T-helper 1 cell (primary cell): Measurements from ENCODE around the gene SLC35E1.

Source experiments
- DNase-seq, 5 donors: peaks; one replicate each; pipeline ENCODE4 v3.0.0-alpha.2; 2012 to 2020

Gene SLC35E1

DNA sequence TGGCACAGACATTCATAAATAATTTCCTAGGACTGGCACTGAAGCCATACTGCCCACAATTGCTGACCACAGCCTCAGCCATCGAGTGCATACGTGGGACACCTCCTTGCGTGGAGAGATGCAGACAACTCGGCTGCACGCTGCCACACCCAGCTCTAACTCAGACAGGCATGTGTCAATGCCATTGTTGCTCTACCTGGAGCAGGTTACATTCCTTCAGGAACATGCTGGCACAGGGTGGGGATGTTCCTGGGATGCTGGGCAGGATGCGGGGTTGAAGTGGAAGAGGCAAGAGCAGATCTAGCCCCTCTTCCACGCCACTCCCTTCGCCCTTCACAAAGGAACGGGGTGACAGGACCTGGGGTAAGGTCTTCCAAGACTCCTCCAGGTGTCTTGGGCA is 24.2 kb upstream of the SLC35E1 start:
- no peak for DNase-seq

DNA sequence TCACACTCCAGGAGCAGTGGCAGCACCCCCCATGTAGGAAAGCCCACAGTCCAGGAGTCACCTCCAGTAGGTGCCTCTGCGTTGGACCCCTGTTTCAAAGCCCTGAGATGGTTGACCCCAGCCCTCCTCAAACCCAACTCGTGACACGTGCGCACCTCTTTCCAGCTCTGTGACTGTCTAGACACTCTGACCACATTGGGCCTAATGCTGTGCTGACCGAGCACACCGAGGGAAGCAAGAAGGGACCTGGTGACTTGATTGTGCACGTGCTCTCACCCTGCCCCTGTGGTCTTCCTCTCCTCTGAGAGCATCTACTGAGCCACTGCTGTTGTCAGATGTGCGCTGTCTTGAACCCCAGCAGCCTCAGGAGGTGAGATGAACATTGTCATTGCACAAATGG is 22.9 kb upstream of the SLC35E1 start:
- DNase-seq = no peak

DNA sequence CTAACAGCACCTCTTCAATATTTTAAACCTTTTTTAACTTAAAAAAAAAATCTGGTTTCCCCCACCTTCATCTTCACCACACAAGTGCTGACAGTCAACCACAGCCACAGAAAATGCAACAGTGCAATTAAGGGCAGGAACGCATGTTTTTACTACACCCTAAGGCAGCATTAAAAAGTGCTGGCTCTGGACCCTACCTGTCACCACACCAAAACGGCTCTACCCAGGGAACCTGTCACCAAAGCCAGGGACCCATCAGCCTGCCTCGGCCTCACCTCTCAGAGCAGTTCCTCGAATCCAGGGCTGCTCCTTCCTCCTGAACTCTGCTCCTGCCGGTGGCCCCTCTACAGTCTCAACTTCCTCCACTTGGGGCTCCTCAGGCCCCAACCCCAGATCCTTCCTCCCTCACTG is 22.5 kb upstream of the SLC35E1 start:
- peak in 2 of 5 donors; percentile 33 to 57 for DNase-seq

- peak in 4 of 5 donors; percentile 29 to 76 (median 37) for DNase-seq
Measured at GRCh38 chr19:16594131-16594586, 21.9 kb upstream of the SLC35E1 start.

DNA sequence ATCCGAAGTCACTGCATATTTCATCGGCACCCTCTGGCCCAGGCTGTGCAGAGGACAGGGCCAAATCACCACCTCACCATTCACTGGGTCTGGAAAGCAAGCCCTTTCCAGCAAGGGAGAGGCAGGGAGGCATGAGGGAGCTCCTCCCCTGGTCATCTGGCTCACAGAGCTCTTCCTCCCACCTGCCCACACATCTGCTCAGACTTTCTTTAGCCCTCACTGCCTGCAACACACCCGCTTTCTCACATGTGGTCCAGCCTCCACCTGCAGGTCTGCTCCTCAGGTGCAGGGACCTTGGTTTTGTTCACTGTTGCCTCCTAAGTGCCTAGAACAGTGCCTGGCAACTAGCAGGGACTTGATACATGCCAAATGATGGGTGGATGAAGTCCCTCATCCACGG is 21.0 kb upstream of the SLC35E1 start:
- no peak for DNase-seq

DNA sequence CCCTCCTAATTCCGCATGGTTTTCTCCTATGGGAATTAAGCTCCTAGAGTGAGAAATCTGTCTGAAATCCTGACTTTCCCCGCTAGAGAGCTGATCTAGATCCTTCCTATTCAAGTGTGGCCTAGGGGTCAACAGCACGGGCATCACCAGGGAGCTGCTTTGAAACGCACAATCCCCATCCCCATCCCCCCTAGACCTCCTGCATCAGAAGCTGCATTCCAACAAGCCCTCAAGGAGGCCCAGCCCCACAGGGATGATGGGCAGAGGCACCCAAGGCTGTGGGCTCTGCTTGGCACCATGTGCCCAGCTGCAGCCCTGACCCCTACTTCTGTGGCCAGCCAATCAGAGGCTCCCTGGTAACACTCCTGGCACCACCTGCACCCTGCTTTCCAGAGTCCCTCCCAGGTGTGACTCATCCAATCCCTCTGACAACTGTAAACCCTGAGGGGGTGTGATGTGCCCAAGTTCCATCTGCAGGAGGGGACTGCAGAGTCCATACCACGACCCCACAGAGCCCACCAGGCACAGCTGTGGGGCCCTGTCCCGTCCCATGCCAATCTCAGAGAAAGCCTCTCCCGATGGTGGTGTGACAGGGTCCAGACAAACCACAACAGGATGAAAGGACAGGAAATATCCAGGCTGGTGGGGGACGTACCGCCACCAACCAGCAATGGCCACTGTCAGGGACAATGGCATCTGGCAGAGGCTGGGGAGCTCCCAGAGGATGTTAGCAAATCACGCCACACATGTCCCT is 19.8 kb upstream of the SLC35E1 start:
- DNase-seq = no peak

- DNase-seq = no peak
Measured at GRCh38 chr19:16590876-16591802, 18.9 kb upstream of the SLC35E1 start.

GRCh38 chr19:16589917-16590316 is 17.7 kb upstream of the SLC35E1 start:
- no peak for DNase-seq

DNA sequence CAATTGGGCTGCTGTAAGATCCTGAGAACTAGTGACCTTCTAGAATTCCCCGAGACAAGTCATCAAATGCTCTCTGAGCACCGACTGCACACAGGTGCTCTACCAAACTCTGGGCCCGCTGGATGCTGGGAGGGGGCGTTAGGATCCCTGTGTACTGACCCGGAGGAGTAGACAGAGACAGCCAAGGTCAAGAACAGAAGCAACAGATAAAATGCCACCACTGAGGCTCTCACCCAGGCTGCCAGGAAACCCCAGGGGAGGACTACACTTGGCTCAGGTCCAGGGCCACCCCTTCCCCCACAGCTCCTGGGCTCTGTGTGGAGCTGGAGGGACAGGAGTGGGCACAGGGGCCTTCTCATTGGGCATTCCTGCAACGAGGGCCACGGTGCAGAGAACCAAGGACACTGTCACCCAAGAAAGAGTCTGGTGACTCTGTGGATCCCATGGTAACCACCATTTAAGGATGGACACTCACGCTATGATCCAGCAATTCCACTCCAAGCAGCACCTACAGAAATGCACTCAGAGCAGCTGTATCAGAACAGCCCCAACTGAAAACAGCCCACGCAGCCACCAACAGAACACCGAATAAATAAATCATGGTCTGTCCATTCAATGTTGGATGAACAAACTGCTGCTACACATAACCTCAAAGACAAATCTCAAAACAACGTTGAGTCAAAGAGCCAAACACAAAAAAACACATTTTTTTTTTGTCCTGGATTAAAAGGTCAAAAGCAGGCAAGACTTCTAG is 16.8 kb upstream of the SLC35E1 start:
- no peak for DNase-seq

DNA sequence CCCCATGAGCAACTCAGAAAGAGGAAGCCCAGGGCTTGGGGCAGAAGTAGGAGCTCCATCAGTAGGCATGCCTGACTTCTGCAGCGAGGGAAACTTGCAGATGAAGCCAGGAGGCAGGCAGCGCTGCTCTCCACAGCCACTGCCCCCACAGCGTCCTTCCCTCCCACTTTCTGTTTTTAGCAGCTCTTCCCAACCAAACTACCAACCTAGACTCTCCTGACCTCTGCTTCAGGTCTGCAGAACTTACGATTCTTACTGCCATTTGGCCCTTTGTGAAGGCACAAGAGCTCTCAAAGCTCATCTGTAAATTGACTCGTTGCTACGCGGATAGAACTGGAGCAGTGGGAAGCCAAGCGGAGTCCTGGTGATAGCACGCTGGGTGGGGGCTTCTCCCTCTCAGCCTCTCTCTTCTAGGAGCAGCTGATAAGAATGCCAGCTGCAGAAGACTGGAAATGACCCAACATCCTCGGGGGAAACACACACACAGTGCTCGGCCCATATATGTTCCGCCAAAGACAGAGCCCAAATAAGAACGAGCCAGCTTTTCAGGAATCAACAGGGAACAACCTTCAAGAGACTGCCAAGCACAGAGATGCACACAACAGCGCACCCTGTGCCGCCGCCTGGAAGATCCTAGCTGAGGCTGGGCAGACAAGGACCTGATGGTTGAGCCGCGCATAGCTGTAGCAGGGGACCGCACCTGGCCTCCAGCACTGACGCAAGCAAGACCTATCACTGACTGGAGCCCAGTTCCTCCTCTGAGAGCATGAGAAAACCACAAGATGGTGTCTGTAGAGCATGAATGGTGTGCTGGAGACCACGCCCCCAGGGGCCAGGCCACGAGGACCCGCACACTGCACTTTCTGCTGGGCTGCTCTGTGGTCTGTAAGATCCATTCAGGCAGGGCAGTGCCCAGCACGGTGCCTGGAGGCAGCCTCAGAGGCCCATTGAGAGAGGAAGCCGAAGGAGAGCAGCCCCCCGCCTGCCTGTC is 15.9 kb upstream of the SLC35E1 start:
- DNase-seq = peak in 4 of 5 donors; percentile 55 to 84 (median 61)

GRCh38 chr19:16586991-16587832 is 15.0 kb upstream of the SLC35E1 start:
- peak in 4 of 5 donors; percentile 44 to 70 (median 56) for DNase-seq

DNA sequence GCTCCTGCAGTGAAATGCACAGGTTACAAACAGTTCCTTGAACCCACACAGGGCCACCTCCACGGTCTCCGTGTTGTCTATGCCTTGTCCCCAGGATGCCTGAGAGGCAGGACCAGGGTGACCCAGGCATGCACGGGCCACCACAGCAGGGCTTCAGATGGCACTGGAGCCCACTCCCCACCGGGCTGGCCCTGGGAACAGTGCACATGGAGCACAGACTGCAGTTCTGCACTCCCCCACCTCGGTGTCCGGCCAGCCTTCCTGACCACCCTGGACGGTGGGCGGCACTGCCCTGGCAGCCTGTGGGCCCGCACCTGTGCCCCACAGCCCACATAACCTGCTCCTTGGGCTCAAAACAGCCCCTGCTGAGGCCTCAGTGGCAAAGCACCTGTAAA is 14.3 kb upstream of the SLC35E1 start:
- DNase-seq = no peak

GRCh38 chr19:16585808-16586476 is 13.7 kb upstream of the SLC35E1 start:
- peak in 1 of 5 donors; percentile 52 for DNase-seq

DNA sequence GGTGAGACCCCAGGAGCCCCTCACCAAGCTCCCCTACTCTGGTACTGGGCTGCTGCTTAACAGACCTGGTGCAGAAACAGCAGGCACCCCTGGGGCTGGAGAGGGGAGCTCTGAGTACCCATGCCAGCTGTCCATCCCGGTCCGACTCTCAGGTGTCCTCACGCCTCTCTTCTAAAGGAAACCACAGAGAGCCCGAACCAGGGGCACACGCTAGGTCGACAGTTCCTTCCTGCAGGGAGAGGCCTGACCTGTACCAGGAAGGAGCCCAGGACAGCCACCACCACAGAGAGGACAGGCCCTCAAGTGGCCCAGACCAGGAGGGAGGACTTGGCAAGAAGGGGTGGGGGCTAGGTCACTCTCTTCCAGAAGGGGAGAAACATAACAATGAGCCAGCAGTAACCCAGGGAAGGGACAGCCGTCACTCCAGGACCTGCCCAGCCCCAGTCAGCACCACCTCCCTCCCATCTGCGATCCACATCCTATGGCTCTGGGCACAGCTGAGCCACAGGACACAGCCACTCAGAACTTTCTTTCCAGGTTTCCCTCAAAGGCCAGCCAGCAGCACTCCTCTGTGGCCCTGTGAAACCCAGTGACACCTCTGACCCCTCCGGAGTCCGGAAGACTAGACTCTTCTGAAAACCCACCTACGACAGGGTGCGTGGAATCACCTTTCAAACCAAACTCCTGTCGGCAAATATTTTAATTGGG is 13.0 kb upstream of the SLC35E1 start:
- no peak for DNase-seq

- peak; percentile 88 to 96 (median 91) for DNase-seq
Measured at GRCh38 chr19:16584248-16585093, 12.3 kb upstream of the SLC35E1 start.

- no peak for DNase-seq
Measured at GRCh38 chr19:16582486-16583261, 10.5 kb upstream of the SLC35E1 start.

- DNase-seq = no peak
Measured at GRCh38 chr19:16581971-16582343, 9.7 kb upstream of the SLC35E1 start.
